ENCODE data around the gene ALDOA.

- no peak for TF ChIP-seq SMARCC2 (IDR thresholded peaks at IDR 0.05; ENCODE audit: low read depth)
- no peak for TF ChIP-seq ZNF184 (CRISPR knock-in tag; IDR thresholded peaks at IDR 0.05)
- TF ChIP-seq POLR2A (conservative IDR thresholded peaks at IDR 0.05), result no peak
- no peak for TF ChIP-seq CEBPB (tag; IDR thresholded peaks at IDR 0.05)
- TF ChIP-seq KLF13 (tag; IDR thresholded peaks at IDR 0.05; ENCODE audit: borderline replicate concordance, low read depth), result no peak
- TF ChIP-seq, protein P1, sequence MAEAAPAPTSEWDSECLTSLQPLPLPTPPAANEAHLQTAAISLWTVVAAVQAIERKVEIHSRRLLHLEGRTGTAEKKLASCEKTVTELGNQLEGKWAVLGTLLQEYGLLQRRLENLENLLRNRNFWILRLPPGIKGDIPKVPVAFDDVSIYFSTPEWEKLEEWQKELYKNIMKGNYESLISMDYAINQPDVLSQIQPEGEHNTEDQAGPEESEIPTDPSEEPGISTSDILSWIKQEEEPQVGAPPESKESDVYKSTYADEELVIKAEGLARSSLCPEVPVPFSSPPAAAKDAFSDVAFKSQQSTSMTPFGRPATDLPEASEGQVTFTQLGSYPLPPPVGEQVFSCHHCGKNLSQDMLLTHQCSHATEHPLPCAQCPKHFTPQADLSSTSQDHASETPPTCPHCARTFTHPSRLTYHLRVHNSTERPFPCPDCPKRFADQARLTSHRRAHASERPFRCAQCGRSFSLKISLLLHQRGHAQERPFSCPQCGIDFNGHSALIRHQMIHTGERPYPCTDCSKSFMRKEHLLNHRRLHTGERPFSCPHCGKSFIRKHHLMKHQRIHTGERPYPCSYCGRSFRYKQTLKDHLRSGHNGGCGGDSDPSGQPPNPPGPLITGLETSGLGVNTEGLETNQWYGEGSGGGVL (CRISPR knock-in tag; IDR thresholded peaks at IDR 0.05), result no peak
- TF ChIP-seq FOXM1 (IDR thresholded peaks at IDR 0.05; ENCODE audit: low read depth), result no peak
- TF ChIP-seq FOXM1 (CRISPR knock-in tag; IDR thresholded peaks at IDR 0.05; ENCODE audit: low read depth), result no peak
- TF ChIP-seq CBX3 (IDR thresholded peaks at IDR 0.05; ENCODE audit: borderline replicate concordance in 1 of 2, low read length in 2 of 2), result no peak
- no peak for TF ChIP-seq SRSF1 (IDR thresholded peaks at IDR 0.05; ENCODE audit: low read depth, low read length)
- TF ChIP-seq POLR2G (IDR thresholded peaks at IDR 0.05; ENCODE audit: low read depth, low read length), result no peak
Observed at GRCh38 chr16:30076276-30076791, 10.8 kb downstream of the ALDOA start.

Data from K562 (cell line).